ENCODE results near the gene SLCO2A1. TPM values are rescaled to one million over a fixed set of nuclear protein-coding genes. Genes with fewer than 3 reads are reported as not detected.

The SLCO2A1 gene
- polyA plus RNA-seq, 1 experiment: 5.4 TPM

DNA sequence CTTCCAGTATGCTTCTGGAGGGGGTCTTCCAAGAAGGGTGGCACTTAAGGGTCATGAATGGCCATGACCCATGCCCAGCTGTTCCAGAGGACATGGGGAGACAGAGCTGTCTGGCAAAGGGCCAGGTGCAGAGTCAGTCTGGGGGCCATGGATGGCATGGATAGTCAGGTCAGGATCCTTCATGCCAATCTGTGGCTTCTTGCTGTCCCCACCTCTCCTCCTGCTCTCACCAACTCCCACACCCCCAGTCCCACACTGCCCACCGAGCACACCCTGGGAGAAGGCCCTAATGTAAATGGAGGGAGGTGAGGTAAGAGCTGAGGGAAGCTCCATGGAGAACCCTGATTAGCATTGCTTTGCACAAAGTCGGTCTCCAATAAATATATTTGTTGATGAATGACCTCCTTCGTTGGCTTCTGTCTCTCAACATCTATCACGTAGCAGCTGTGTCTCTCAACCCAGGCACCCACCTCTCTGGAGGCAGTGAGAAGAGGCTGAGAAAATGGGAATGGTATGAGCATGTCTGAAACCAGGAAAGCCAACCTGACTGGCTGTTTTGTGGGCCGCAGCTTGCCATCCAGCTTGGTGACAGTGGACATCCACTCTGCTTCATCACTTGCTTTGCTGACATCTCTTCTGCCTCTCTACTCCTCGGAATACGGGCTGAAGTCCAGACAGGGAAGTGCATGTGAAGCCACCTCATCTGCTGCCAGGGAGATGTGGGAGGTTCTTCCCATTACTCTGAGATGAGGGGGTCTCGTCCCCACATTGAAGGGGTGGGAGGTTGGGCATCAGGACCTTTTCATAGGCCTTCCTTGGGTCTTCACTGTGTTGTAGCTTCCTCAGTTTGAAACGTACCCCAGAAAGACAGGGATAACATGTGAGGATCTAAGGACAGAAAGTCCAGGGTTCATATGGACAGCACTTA lies 96.4 kb downstream of the SLCO2A1 start:
- no peaks in the 10 kb centered on the region for H3K36me3 ChIP-seq (ENCODE audit: control insufficient read depth, insufficient read depth, low read length)
- TF ChIP-seq, protein P1, sequence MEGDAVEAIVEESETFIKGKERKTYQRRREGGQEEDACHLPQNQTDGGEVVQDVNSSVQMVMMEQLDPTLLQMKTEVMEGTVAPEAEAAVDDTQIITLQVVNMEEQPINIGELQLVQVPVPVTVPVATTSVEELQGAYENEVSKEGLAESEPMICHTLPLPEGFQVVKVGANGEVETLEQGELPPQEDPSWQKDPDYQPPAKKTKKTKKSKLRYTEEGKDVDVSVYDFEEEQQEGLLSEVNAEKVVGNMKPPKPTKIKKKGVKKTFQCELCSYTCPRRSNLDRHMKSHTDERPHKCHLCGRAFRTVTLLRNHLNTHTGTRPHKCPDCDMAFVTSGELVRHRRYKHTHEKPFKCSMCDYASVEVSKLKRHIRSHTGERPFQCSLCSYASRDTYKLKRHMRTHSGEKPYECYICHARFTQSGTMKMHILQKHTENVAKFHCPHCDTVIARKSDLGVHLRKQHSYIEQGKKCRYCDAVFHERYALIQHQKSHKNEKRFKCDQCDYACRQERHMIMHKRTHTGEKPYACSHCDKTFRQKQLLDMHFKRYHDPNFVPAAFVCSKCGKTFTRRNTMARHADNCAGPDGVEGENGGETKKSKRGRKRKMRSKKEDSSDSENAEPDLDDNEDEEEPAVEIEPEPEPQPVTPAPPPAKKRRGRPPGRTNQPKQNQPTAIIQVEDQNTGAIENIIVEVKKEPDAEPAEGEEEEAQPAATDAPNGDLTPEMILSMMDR (IDR thresholded peaks at IDR 0.05; ENCODE audit: insufficient read depth, low read depth, low read length): no peak
- POLR2A ChIA-PET: no interaction called here
- H3K4me3 ChIP-seq (ENCODE audit: low read depth, low read length): no peak overlapping the region
- CTCF ChIA-PET: interaction anchor here (0.8 to 7.4 kb wide), 3 partner anchors 127 to 277 kb away, joined by 4 to 141 read pairs (median 12); no protein-coding TSS in a partner anchor
- DNase-seq (ENCODE audit: low read depth): no peak
- H3K27me3 ChIP-seq (ENCODE audit: control insufficient read depth, insufficient read depth, low read length): peaks cover 7% of the 10 kb centered on the region

DNA sequence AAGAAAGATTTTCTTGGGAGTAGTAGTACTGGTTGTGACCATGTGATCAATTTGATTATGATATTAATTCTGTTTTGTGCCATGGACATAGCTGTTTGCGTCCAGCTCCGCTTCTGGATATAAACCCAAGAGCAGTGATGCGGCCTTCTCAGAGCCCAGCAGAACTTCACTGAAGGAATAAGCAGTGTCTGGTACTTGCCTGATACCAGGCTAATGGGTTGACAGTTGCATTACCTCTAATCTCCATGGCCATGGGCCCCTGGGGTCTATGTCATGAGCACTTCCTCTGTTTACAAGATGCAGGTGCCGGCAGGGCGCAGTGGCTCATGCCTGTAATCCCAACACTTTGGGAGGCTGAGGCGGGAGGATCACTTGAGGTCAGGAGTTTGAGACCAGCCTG lies 97.7 kb downstream of the SLCO2A1 start:
- H3K4me3 ChIP-seq (ENCODE audit: low read depth, low read length): no peak overlapping the region
- ChIA-PET POLR2A (no interaction called here), CTCF (interaction anchor here (0.5 to 7.4 kb wide), 5 partner anchors 9 to 278 kb away, joined by 3 to 141 read pairs (median 12); no protein-coding TSS in a partner anchor)
- H3K27me3 ChIP-seq (ENCODE audit: control insufficient read depth, insufficient read depth, low read length): peaks cover 7% of the 10 kb centered on the region
- H3K36me3 ChIP-seq (ENCODE audit: control insufficient read depth, insufficient read depth, low read length): no peaks in the 10 kb centered on the region
- TF ChIP-seq, protein P1 (IDR thresholded peaks at IDR 0.05; ENCODE audit: insufficient read depth, low read depth, low read length): no peak
- no peak for DNase-seq (ENCODE audit: low read depth)

DNA sequence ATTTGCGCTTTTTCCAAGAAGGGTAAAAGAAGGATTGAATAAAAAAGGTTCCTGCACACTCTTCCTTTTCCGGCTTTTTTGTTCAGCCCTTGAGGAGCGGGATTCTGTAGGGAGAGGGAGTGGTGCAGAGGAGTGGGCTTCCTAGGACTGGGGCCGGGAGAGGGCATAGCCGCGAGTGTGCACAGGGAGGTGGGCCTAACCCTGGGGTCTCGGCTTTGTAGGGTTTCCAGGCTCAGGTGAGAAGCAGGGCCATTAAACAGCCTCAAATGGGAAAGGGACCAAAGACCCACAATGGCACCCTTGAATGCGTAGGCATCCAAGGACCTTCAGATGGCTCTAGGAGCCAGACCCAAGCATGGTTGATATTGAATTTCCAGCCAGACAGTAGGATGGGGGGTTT lies 98.6 kb downstream of the SLCO2A1 start:
- ChIA-PET POLR2A (no interaction called here), CTCF (interaction anchor here (0.5 to 7.4 kb wide), 11 partner anchors 10 to 369 kb away, joined by 3 to 141 read pairs (median 8); no protein-coding TSS in a partner anchor)
- Histone ChIP-seq H3K27me3 (ENCODE audit: control insufficient read depth, insufficient read depth, low read length) (peaks cover 3% of the 10 kb centered on the region), H3K4me3 (ENCODE audit: low read depth, low read length) (no peak overlapping the region), H3K36me3 (ENCODE audit: control insufficient read depth, insufficient read depth, low read length) (no peaks in the 10 kb centered on the region)
- TF ChIP-seq, protein P1 (IDR thresholded peaks at IDR 0.05; ENCODE audit: insufficient read depth, low read depth, low read length): no peak
- no peak for DNase-seq (ENCODE audit: low read depth)

DNA sequence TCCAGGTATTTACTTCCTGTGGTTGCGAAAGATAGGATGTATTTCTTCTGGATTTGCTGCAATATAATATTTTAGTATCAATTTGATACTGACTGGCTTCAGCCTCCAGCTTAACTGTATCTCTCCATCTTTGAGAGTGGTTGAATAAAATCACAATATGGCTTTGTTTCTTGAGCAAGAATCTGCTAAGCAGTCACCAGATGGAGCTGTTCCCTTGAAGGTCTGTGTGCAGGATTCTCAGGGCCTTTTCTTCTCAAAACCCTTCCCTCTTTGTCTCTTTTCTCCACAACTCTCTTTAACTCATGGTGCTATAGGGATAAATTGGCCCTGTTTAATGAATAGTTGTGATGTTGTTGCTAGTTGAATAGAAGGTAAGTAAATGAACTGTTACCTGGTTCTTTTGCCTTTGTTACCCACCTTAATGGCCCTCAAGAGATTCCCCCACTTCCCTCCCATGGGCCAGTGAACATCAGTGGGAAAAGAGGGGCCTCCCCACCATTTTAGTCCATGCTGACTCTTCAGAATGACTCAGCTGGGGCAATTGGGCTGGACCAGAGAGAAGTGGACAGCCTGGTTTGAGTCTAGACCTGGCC lies 99.3 kb downstream of the SLCO2A1 start:
- POLR2A ChIA-PET: no interaction called here
- Histone ChIP-seq H3K36me3 (ENCODE audit: control insufficient read depth, insufficient read depth, low read length) (no peaks in the 10 kb centered on the region), H3K27me3 (ENCODE audit: control insufficient read depth, insufficient read depth, low read length) (peaks cover 2% of the 10 kb centered on the region; the same call in 1 of the 2 replicates), H3K4me3 (ENCODE audit: low read depth, low read length) (no peak overlapping the region)
- no peak for DNase-seq (ENCODE audit: low read depth)
- CTCF ChIA-PET: interaction anchor here (0.6 to 7.4 kb wide), 21 partner anchors 9 to 889 kb away, joined by 3 to 141 read pairs (median 4); no protein-coding TSS in a partner anchor
- TF ChIP-seq, protein P1 (IDR thresholded peaks at IDR 0.05; ENCODE audit: insufficient read depth, low read depth, low read length): peak; percentile 75
